HCT116 (cell line): ENCODE data around the gene PEX19. TPM values are rescaled to one million over a fixed set of nuclear protein-coding genes. Genes with fewer than 3 reads are reported as not detected.

ENCODE experiments used
- ATAC-seq: fragments of 200-7000 bp; cut with Tn5 transposase; 2 replicates; pipeline ENCODE4 v1.9.1; 2020; ENCODE audit warnings: mild to moderate bottlenecking, moderate library complexity
- BruUV-seq: library from RNA; stranded (reverse); fragments of 400-500 nt; replicated peaks from 2 replicates; lab custom pipeline; 2021; lab: Mats Ljungman, UMichigan
- CTCF ChIA-PET: fragments of 300-600 bp; sonication (Branson Sonifier 250); formaldehyde crosslinking; loops from one replicate; lab custom pipeline; 2021; ENCODE audit warnings: antibody characterized with exemption; lab: Charles Lee
- POLR2A ChIA-PET: fragments of 300-600, 350-600 bp; sonication (Branson Sonifier 250); formaldehyde crosslinking; loops from one replicate; lab custom pipeline; 2021; ENCODE audit warnings: antibody characterized with exemption; lab: Charles Lee
- RAD21 ChIA-PET, 2 experiments: fragments of 300-600 bp; sonication (Branson Sonifier 250); formaldehyde crosslinking; loops; one replicate each; lab custom pipeline; 2023; ENCODE audit warnings: low total read pairs in 2 of 2; ENCODE audit not compliant: uncharacterized antibody in 2 of 2, unreplicated experiment in 2 of 2, low non-redundant PET in 1 of 2; lab: Charles Lee
- DNase-seq: peaks from one replicate; pipeline ENCODE4 v3.0.0-alpha.2; 2010; ENCODE audit warnings: low read depth, low spot score
- H2AFZ ChIP-seq: fragments of 200-600 bp; shearing (Covaris generic), sonication (generic); 2 replicates; pipeline ENCODE4 v1.6.1; 2017; ENCODE audit warnings: low read depth, mixed run types, mixed read lengths, antibody characterized with exemption, low read length; ENCODE audit not compliant: poor library complexity, severe bottlenecking
- H3K27ac ChIP-seq: 2 replicates; pipeline ENCODE4 v1.5.1; 2012; ENCODE audit warnings: low read depth, low read length
- H3K27me3 ChIP-seq: fragments of 200-600 bp; sonication (generic); 2 replicates; pipeline ENCODE4 v1.6.1; 2016; ENCODE audit warnings: mixed run types, low read length, mixed read lengths; ENCODE audit not compliant: insufficient read depth
- H3K36me3 ChIP-seq, 2 experiments: fragments of 200-500 bp in 1 of 2; fragments of 200-600 bp in 1 of 2; sonication (Bioruptor generic) in 1 of 2; sonication (generic) in 1 of 2; 2 replicates each; pipeline versions ENCODE4 v1.5.1 to v1.6.1; 2014 to 2016; ENCODE audit warnings: low read length in 2 of 2, inconsistent platforms in 1 of 2, mixed read lengths in 1 of 2, mixed run types in 1 of 2; ENCODE audit not compliant: insufficient read depth in 2 of 2, control insufficient read depth in 1 of 2
- H3K4me1 ChIP-seq, 2 experiments: fragments of 200-600 bp in 1 of 2; sonication (generic) in 1 of 2; 2 replicates each; pipeline versions ENCODE4 v1.5.1 to v1.6.1; 2012 to 2017; ENCODE audit warnings: low read length in 2 of 2, inconsistent platforms in 1 of 2, mild to moderate bottlenecking in 1 of 2, mixed read lengths in 1 of 2, mixed run types in 1 of 2, moderate library complexity in 1 of 2; ENCODE audit not compliant: insufficient read depth in 2 of 2, control insufficient read depth in 1 of 2
- H3K4me2 ChIP-seq: fragments of 200-600 bp; sonication (generic); 2 replicates; pipeline ENCODE4 v1.6.1; 2017; ENCODE audit warnings: mixed run types, low read length, mixed read lengths
- H3K4me3 ChIP-seq, 2 experiments: fragments of 200-600 bp in 1 of 2; sonication (generic) in 1 of 2; replicated peaks in 1 of 2; 2 replicates each; pipeline ENCODE4 v1.5.1; 2011 to 2016; ENCODE audit warnings: low read length in 2 of 2, control low read depth in 1 of 2, low read depth in 1 of 2, mild to moderate bottlenecking in 1 of 2, mixed read lengths in 1 of 2, mixed run types in 1 of 2
- H3K79me2 ChIP-seq: fragments of 200-600 bp; sonication (generic); 2 replicates; pipeline ENCODE4 v1.6.1; 2017; ENCODE audit warnings: mild to moderate bottlenecking, mixed run types, low read length, moderate library complexity, mixed read lengths; ENCODE audit not compliant: insufficient read depth
- H3K9ac ChIP-seq: fragments of 200-600 bp; sonication (generic); 2 replicates; pipeline ENCODE4 v1.6.1; 2016; ENCODE audit warnings: low read length, mixed read lengths
- H3K9me2 ChIP-seq: fragments of 200-600 bp; sonication (generic), shearing (Covaris generic); 2 replicates; pipeline ENCODE4 v1.6.1; 2017; ENCODE audit warnings: mixed run types, mild to moderate bottlenecking, moderate library complexity; ENCODE audit not compliant: insufficient read depth
- H3K9me3 ChIP-seq, 2 experiments: fragments of 200-500 bp in 1 of 2; fragments of 200-600 bp in 1 of 2; sonication (Bioruptor generic) in 1 of 2; sonication (generic) in 1 of 2; 2 replicates each; pipeline ENCODE4 v1.6.1; 2014 to 2017; ENCODE audit warnings: low read length in 2 of 2, mixed read lengths in 2 of 2, inconsistent platforms in 1 of 2, low read depth in 1 of 2, mild to moderate bottlenecking in 1 of 2, mixed run types in 1 of 2, moderate library complexity in 1 of 2; ENCODE audit not compliant: control insufficient read depth in 1 of 2, insufficient read depth in 1 of 2
- H4K20me1 ChIP-seq: fragments of 200-600 bp; sonication (generic), shearing (Covaris generic); 2 replicates; pipeline ENCODE4 v1.6.1; 2017; ENCODE audit warnings: mixed run types, mild to moderate bottlenecking, moderate library complexity; ENCODE audit not compliant: insufficient read depth
- CBX3 ChIP-seq: IDR thresholded peaks from 2 replicates; pipeline ENCODE4 v1.6.1; 2012; ENCODE audit warnings: low read depth
- CEBPB ChIP-seq: IDR thresholded peaks from 2 replicates; pipeline ENCODE4 v1.6.1; 2012; ENCODE audit warnings: low read depth
- EGR1 ChIP-seq: IDR thresholded peaks from 2 replicates; pipeline ENCODE4 v1.6.1; 2012; ENCODE audit warnings: low read depth
- EZH2phosphoT487 ChIP-seq: fragments of 200-600 bp; IDR thresholded peaks from 2 replicates; pipeline ENCODE4 v1.6.1; 2018; ENCODE audit warnings: antibody characterized with exemption, borderline replicate concordance
- SP1 ChIP-seq: IDR thresholded peaks from 2 replicates; pipeline ENCODE4 v1.6.1; 2012; ENCODE audit warnings: low read depth
- SRF ChIP-seq: IDR thresholded peaks from 2 replicates; pipeline ENCODE4 v1.6.1; 2012; ENCODE audit warnings: low read depth
- YY1 ChIP-seq: IDR thresholded peaks from 2 replicates; pipeline ENCODE4 v1.6.1; 2011; ENCODE audit warnings: low read length, low read depth, moderate library complexity, mild to moderate bottlenecking; ENCODE audit not compliant: insufficient replicate concordance; ENCODE audit errors: extremely low read depth
- ZFX ChIP-seq: fragments of 450-650 bp; IDR thresholded peaks from 2 replicates; pipeline ENCODE4 v1.6.1; 2017
- ZNF274 ChIP-seq: fragments of 200-500 bp; sonication (Bioruptor generic); IDR thresholded peaks from 2 replicates; pipeline ENCODE4 v1.6.1; 2014; ENCODE audit warnings: mild to moderate bottlenecking, low read depth, low read length, inconsistent platforms
- intact Hi-C: fragments of 100-400 bp; cut with micrococcal nuclease; formaldehyde crosslinking; loops from 2 replicates; pipeline ENCODE4 v1.10.0; 2022
- total RNA-seq: library from RNA; stranded (reverse); gene quantifications from one replicate; pipeline ENCODE4 v1.2.1, GENCODE V29; 2021; ENCODE audit not compliant: unreplicated experiment
- TF ChIP-seq, protein P1 (sequence below): IDR thresholded peaks from 2 replicates; pipeline ENCODE4 v1.6.1; 2012
- TF ChIP-seq, protein P2 (sequence below), 3 experiments: fragments of 200-600 bp in 1 of 3; sonication (generic) in 1 of 3; IDR thresholded peaks in 2 of 3; conservative IDR thresholded peaks in 1 of 3; 2 replicates each; pipeline ENCODE4 v1.5.1; 2012 to 2017; ENCODE audit warnings: low read depth in 2 of 3, low read length in 2 of 3, antibody characterized with exemption in 1 of 3, borderline replicate concordance in 1 of 3, control low read depth in 1 of 3, mild to moderate bottlenecking in 1 of 3, mixed read lengths in 1 of 3, mixed run types in 1 of 3, moderate library complexity in 1 of 3; ENCODE audit not compliant: insufficient read depth in 1 of 3

Gene PEX19
- total RNA-seq, 1 experiment from 2014 or later = 35.9 TPM

DNA sequence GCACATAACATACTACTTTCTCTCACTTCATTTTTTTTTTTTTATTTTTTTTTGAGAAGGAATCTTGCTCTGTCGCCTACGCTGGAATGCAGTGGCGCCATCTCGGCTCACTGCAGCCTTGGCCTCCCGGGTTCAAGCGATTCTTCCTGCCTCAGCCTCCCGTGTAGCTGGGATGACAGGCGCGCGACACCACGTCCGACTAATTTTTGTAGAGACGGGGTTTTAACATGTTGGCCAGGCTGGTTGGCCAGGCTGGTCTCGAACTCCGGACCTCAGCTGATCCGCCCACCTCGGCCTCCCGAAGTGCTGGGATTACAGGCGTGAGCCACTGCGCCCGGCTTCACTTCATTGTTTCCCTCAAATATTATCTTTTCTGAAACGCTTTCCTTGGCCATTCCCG lies 573 bp upstream of the PEX19 start:
- Histone ChIP-seq H3K4me3 (peak overlapping the region; percentile 91 to 99), H3K4me2 (peak overlapping the region; percentile 74), H3K36me3 (peaks cover 21 to 26% of the 10 kb centered on the region in 2 experiments; a peak in 3 of 4 replicates)
- POLR2A ChIA-PET = interaction anchor here (1.0 to 1.3 kb wide), 2 partner anchors 20 to 23 kb away, joined by 3 to 8 read pairs; partner anchors contain the start of gene DCAF8
- BruUV-seq = no TSS peak
- TF ChIP-seq CBX3 = no peak
- TF ChIP-seq EGR1 = no peak
- no peak for TF ChIP-seq SP1
- TF ChIP-seq ZNF274 = no peak
- TF ChIP-seq ZFX = no peak
- TF ChIP-seq EZH2phosphoT487 = no peak
- TF ChIP-seq CEBPB = no peak
- TF ChIP-seq YY1 = no peak
- no peak for TF ChIP-seq SRF
- TF ChIP-seq, protein P1, sequence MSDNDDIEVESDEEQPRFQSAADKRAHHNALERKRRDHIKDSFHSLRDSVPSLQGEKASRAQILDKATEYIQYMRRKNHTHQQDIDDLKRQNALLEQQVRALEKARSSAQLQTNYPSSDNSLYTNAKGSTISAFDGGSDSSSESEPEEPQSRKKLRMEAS = no peak
- TF ChIP-seq, all 23 proteins: peak for 0
- ChIA-PET RAD21 (no interaction called here), CTCF (interaction anchor here (1.0 to 1.4 kb wide), 2 partner anchors 23 to 92 kb away, joined by 3 to 5 read pairs; partner anchors contain the start of gene DCAF8)
- Histone ChIP-seq H3K27ac (no peak overlapping the region), H3K4me1 (peaks cover 6 to 13% of the 10 kb centered on the region in 2 experiments; a peak in 3 of 4 replicates), H2AFZ (peak overlapping the region; percentile 83), H3K9ac (no peak overlapping the region), H3K9me3 (no peaks in the 10 kb centered on the region), H4K20me1 (no peaks in the 10 kb centered on the region), H3K27me3 (no peaks in the 10 kb centered on the region), H3K9me2 (no peaks in the 10 kb centered on the region), H3K79me2 (peaks cover 15% of the 10 kb centered on the region)
- DNase-seq (no peak), ATAC-seq (no peak)
- intact Hi-C loops = no loop called here

DNA sequence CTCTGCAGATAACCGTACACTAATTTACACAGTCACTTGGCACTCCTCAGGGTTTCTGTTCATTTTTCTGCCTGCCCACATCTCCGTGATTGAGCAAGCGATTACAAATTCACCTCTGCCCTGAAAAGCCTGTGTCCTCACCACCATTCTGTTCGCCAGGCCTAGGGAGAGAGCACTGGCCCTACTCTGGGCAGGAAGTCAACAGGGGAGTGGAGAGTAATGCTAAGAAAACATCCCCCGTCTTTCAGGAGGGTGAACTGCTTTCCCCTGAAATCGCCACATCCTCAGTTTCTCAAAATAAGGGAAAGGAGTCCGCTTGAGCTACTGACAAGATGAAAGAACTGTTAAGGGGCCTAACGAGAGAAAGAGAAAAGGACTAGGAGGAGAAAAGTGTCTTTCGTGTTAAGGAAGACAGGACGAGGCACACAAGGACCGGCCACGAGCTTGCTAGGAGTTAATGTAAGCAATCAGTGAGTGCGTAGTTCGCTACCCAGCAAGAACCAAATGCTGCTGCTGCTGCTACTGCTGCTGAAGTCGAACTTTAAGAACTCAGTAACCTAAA lies 632 bp downstream of the PEX19 start:
- RAD21 ChIA-PET = no interaction called here
- ATAC-seq (peak; percentile 29), DNase-seq (no peak)
- Histone ChIP-seq H3K4me1 (peaks cover 6 to 13% of the 10 kb centered on the region in 2 experiments; a peak in 3 of 4 replicates), H3K27me3 (no peaks in the 10 kb centered on the region), H4K20me1 (no peaks in the 10 kb centered on the region), H3K79me2 (peaks cover 15% of the 10 kb centered on the region), H2AFZ (peak overlapping the region; percentile 52), H3K4me3 (peak overlapping the region; percentile 91 to 99), H3K9me3 (no peaks in the 10 kb centered on the region), H3K9me2 (no peaks in the 10 kb centered on the region), H3K27ac (peak overlapping the region; percentile 68), H3K36me3 (peaks cover 23 to 25% of the 10 kb centered on the region in 2 experiments; a peak in 3 of 4 replicates), H3K4me2 (peak overlapping the region; percentile 74), H3K9ac (peak overlapping the region; percentile 89)
- TF ChIP-seq SP1 = no peak
- TF ChIP-seq ZNF274 = no peak
- peak; percentile 21; the same call in 1 of the 2 replicates for TF ChIP-seq ZFX
- TF ChIP-seq, protein P2, sequence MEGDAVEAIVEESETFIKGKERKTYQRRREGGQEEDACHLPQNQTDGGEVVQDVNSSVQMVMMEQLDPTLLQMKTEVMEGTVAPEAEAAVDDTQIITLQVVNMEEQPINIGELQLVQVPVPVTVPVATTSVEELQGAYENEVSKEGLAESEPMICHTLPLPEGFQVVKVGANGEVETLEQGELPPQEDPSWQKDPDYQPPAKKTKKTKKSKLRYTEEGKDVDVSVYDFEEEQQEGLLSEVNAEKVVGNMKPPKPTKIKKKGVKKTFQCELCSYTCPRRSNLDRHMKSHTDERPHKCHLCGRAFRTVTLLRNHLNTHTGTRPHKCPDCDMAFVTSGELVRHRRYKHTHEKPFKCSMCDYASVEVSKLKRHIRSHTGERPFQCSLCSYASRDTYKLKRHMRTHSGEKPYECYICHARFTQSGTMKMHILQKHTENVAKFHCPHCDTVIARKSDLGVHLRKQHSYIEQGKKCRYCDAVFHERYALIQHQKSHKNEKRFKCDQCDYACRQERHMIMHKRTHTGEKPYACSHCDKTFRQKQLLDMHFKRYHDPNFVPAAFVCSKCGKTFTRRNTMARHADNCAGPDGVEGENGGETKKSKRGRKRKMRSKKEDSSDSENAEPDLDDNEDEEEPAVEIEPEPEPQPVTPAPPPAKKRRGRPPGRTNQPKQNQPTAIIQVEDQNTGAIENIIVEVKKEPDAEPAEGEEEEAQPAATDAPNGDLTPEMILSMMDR (IDR thresholded peaks at IDR 0.05 in 2 of 3, conservative IDR thresholded peaks at IDR 0.05 in 1 of 3; ENCODE audit: borderline replicate concordance in 1 of 3, insufficient read depth in 1 of 3, low read depth in 2 of 3, low read length in 2 of 3) = no peak
- POLR2A ChIA-PET = interaction anchor here (1.6 kb wide), 1 partner anchor 10 kb away, joined by 3 read pairs; no protein-coding TSS in a partner anchor
- CTCF ChIA-PET = interaction anchor here (1.3 to 1.4 kb wide), 2 partner anchors 22 to 183 kb away, joined by 3 read pairs; partner anchors contain the start of gene DCAF8
- intact Hi-C loops = no loop called here
- BruUV-seq = TSS peak; percentile 61
